Mesendoderm (in vitro differentiated cells): Measurements from ENCODE around the gene NENF. TPM values are rescaled to one million over a fixed set of nuclear protein-coding genes. Genes with fewer than 3 reads are reported as not detected.
"Not testable (repeated sequence)": the region's sequence is repeated elsewhere in the genome, so short reads cannot be mapped to it uniquely, and the experiment has no call there.

ENCODE experiments used
- DNase-seq: peaks from one replicate; pipeline ENCODE4 v3.0.0; 2013
- H2AK5ac ChIP-seq: 2 replicates; pipeline ENCODE4 v1.6.1; 2013; ENCODE audit warnings: low read length, inconsistent platforms
- H2BK120ac ChIP-seq: 2 replicates; pipeline ENCODE4 v1.6.1; 2013; ENCODE audit warnings: low read depth, mild to moderate bottlenecking, low read length, moderate library complexity, mixed read lengths
- H2BK15ac ChIP-seq: replicated peaks from 2 replicates; pipeline ENCODE4 v1.6.1; 2013; ENCODE audit warnings: low read depth, mild to moderate bottlenecking, moderate library complexity
- H2BK5ac ChIP-seq: 2 replicates; pipeline ENCODE4 v1.6.1; 2013; ENCODE audit warnings: low read length, inconsistent platforms
- H3K18ac ChIP-seq: 2 replicates; pipeline ENCODE4 v1.6.1; 2013; ENCODE audit warnings: mild to moderate bottlenecking, low read length, mixed read lengths
- H3K23ac ChIP-seq: one replicate; pipeline ENCODE4 v1.6.1; 2013; ENCODE audit warnings: low read length
- H3K27ac ChIP-seq: 2 replicates; pipeline ENCODE4 v1.5.1; 2013; ENCODE audit warnings: low read depth, mild to moderate bottlenecking, inconsistent platforms, low read length, moderate library complexity
- H3K27me3 ChIP-seq: 2 replicates; pipeline ENCODE4 v1.6.1; 2013; ENCODE audit warnings: low read length, control low read depth, mild to moderate bottlenecking, inconsistent platforms; ENCODE audit not compliant: insufficient read depth, poor library complexity
- H3K36me3 ChIP-seq: 2 replicates; pipeline ENCODE4 v1.6.1; 2013; ENCODE audit warnings: low read length, inconsistent platforms; ENCODE audit not compliant: control insufficient read depth, insufficient read depth
- H3K4ac ChIP-seq: one replicate; pipeline ENCODE4 v1.6.1; 2013; ENCODE audit warnings: low read depth, mild to moderate bottlenecking, low read length, moderate library complexity
- H3K4me1 ChIP-seq: 2 replicates; pipeline ENCODE4 v1.6.1; 2013; ENCODE audit warnings: low read depth, low read length, inconsistent platforms; ENCODE audit not compliant: control insufficient read depth
- H3K4me2 ChIP-seq: 2 replicates; pipeline ENCODE4 v1.6.1; 2013; ENCODE audit warnings: low read length
- H3K4me3 ChIP-seq: 2 replicates; pipeline ENCODE4 v1.5.1; 2013; ENCODE audit warnings: mild to moderate bottlenecking, low read length
- H3K56ac ChIP-seq: one replicate; pipeline ENCODE4 v1.6.1; 2013; ENCODE audit warnings: low read length
- H3K79me1 ChIP-seq: 2 replicates; pipeline ENCODE4 v1.6.1; 2013; ENCODE audit warnings: low read length, inconsistent platforms
- H3K79me2 ChIP-seq: 2 replicates; pipeline ENCODE4 v1.6.1; 2013; ENCODE audit warnings: mild to moderate bottlenecking, low read length; ENCODE audit not compliant: control insufficient read depth, insufficient read depth
- H3K9ac ChIP-seq: 2 replicates; pipeline ENCODE4 v1.6.1; 2013; ENCODE audit warnings: low read length, inconsistent platforms
- H4K5ac ChIP-seq: one replicate; pipeline ENCODE4 v1.6.1; 2013; ENCODE audit warnings: low read length
- H4K8ac ChIP-seq: one replicate; pipeline ENCODE4 v1.6.1; 2013; ENCODE audit warnings: low read depth, mild to moderate bottlenecking, control low read depth, low read length, moderate library complexity
- WGBS: extraction: QIAGEN DNeasy Blood & Tissue Kit; methylation state at CpG from one replicate; pipeline ENCODE4 v1.1.7; 2013; ENCODE audit warnings: low lambda C conversion rate, missing lambda C conversion rate; ENCODE audit not compliant: insufficient coverage; ENCODE audit errors: extremely low coverage; 5-methylcytosine and 5-hydroxymethylcytosine counted together
- polyA plus RNA-seq, 2 experiments: library from polyadenylated mRNA; stranded (reverse); fragments of 200-250 nt; gene quantifications; one replicate each; pipeline ENCODE4 v1.2.3, GENCODE V29; 2013

NENF gene
- polyA plus RNA-seq (2013, experiment 1 of 2): 17.0 TPM
- 18.7 TPM for polyA plus RNA-seq (2013, experiment 2 of 2)

DNA sequence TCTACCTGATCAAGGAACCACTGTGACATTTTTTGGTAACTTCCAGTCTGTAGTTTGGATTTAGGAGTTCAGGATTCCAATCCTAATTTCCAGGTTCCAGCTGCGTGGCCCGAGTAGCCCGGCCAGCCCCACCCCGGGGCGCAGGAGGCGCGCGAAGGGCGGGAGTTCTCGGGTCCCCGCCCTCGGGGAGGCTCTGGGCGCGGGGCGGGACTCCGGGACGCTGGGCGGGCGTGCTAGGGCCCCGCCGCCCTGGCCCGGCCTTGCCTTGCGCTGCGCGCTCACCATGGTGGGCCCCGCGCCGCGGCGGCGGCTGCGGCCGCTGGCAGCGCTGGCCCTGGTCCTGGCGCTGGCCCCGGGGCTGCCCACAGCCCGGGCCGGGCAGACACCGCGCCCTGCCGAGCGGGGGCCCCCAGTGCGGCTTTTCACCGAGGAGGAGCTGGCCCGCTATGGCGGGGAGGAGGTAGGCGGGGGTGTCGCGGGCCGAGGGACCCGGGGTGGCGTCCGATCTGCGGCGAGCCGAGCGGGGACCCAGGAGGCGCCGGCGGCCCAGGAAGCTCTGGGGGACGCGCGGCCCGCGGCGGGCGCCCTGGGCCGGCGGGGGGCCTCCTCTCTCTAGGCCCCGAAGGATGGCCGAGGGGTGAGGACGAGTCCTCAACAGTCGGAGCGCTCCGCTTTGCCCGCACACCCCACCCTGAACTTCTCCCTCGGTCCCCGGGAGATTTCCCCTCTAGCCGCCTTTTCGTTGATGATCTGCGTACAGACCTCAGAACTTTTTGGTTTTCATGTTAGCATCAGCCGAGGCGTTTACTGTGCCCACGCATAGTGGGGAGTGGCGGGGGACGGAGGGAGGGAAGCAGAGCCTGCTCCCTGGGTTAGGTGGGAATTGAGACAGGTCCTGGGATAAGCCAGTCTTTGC lies at the start of gene NENF:
TSS of gene NENF (plus strand) at position 260 of the 916 bp plus-strand sequence. CDS start at position 284, 24 bp downstream.
- H3K56ac ChIP-seq: peak within 1 kb of the TSS; percentile 83
- no peak within 1 kb of the TSS for H2AK5ac ChIP-seq
- peak; percentile 73 for DNase-seq
- H4K5ac ChIP-seq: no peak within 1 kb of the TSS
- H3K4me1 ChIP-seq: no peaks in the 10 kb centered on the region
- no peaks in the 10 kb centered on the region for H3K36me3 ChIP-seq
- no peak within 1 kb of the TSS for H2BK5ac ChIP-seq
- peak within 1 kb of the TSS; percentile 94 for H3K18ac ChIP-seq
- no peak within 1 kb of the TSS for H4K8ac ChIP-seq
- H3K27me3 ChIP-seq: no peaks in the 10 kb centered on the region
- H2BK120ac ChIP-seq: no peak within 1 kb of the TSS
- H2BK15ac ChIP-seq: no peak within 1 kb of the TSS
- peak within 1 kb of the TSS; percentile 39 for H3K4ac ChIP-seq
- WGBS: no CpG with 5 or more reads among the region's 86 CpGs
- H3K79me2 ChIP-seq: no peaks in the 10 kb centered on the region
- H3K4me3 ChIP-seq: peak within 1 kb of the TSS; percentile 5
- H3K23ac ChIP-seq: no peak within 1 kb of the TSS
- H3K4me2 ChIP-seq: peak within 1 kb of the TSS; percentile 40
- H3K79me1 ChIP-seq: no peaks in the 10 kb centered on the region
- no peak within 1 kb of the TSS for H3K27ac ChIP-seq
- peak within 1 kb of the TSS; percentile 64 for H3K9ac ChIP-seq

GRCh38 chr1:212386029-212386428 lies 46.7 kb upstream of the NENF start:
- Histone ChIP-seq H4K8ac (no peak overlapping the region), H3K36me3 (peaks cover 7% of the 10 kb centered on the region), H3K4me3 (no peak overlapping the region), H3K27me3 (no peaks in the 10 kb centered on the region), H3K23ac (no peak overlapping the region), H3K18ac (no peak overlapping the region), H3K4ac (no peak overlapping the region), H4K5ac (no peak overlapping the region), H3K79me2 (no peaks in the 10 kb centered on the region), H2BK15ac (no peak overlapping the region), H3K56ac (no peak overlapping the region), H2AK5ac (no peak overlapping the region), H3K27ac (no peak overlapping the region), H3K4me1 (no peaks in the 10 kb centered on the region), H3K9ac (no peak overlapping the region), H3K79me1 (peaks cover 2% of the 10 kb centered on the region), H2BK5ac (no peak overlapping the region), H3K4me2 (no peak overlapping the region), H2BK120ac (no peak overlapping the region)
- no peak for DNase-seq
- no CpG with 5 or more reads among the region's 1 CpG for WGBS

DNA sequence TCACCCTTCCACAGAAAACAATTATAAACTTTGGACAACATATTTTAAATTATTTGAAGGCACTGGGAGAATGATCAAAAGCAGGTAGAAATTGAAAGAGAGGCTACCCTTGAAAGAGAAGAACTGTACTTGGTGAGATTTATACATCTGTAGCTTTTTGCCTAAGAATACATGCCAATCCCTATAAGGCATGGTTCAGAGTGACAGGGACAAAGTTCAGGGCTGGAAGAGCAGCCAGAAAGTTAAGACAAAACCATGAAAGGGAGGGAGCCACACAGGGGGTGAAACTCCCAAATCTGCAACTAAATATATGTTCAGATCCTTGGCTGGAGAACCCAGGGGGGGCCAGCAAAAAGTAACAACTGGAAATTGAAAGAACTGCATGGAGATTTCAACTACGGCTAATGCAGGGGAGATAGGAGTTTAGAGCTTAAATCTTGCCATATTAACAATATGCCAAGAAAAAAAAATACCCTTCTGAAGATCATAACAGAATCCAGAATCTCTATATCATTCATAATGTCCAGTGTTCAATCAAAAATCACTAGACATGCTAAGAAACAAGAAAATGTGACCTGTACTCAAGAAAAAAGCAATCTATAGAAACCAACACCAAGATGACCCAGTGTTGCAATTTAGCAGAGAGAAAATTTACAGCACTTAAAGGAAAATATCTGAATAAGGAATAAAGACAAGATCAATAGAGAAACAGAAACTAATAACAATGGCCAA lies 43.6 kb upstream of the NENF start:
- Histone ChIP-seq H3K56ac (no peak overlapping the region), H3K9ac (no peak overlapping the region), H2BK5ac (no peak overlapping the region), H3K36me3 (peaks cover 7% of the 10 kb centered on the region), H3K4me1 (no peaks in the 10 kb centered on the region), H3K27ac (no peak overlapping the region), H2BK15ac (no peak overlapping the region), H3K79me2 (no peaks in the 10 kb centered on the region), H4K5ac (no peak overlapping the region), H3K79me1 (peaks cover 2% of the 10 kb centered on the region), H3K23ac (no peak overlapping the region), H2BK120ac (no peak overlapping the region), H3K18ac (no peak overlapping the region), H3K4ac (no peak overlapping the region), H3K4me2 (no peak overlapping the region), H2AK5ac (no peak overlapping the region), H3K4me3 (no peak overlapping the region), H4K8ac (no peak overlapping the region), H3K27me3 (no peaks in the 10 kb centered on the region)
- no CpG with 5 or more reads among the region's 1 CpG for WGBS
- DNase-seq: no peak

DNA sequence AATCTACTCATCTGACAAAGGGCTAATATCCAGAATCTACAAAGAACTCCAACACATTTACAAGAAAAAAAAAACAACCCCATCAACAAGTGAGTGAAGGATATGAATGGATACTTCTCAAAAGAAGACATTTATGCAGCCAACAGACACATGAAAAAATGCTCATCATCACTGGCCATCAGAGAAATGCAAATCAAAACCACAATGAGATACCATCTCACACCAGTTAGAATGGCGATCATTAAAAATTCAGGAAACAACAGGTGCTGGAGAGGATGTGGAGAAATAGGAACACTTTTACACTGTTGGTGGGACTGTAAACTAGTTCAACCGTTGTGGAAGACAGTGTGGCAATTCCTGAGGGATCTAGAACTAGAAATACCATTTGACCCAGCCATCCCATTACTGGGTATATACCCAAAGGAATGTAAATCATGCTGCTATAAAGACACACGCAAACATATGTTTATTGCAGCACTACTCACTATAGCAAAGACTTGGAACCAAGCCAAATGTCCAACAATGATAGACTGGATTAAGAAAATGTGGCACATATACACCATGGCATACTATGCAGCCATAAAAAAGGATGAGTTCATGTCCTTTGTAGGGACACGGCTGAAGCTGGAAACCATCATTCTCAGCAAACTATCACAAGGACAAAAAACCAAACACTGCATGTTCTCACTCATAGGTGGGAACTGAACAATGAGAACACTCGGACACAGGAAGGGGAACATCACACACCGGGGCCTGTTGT lies 36.9 kb upstream of the NENF start:
- not testable (repeated sequence) for H3K9ac ChIP-seq, H3K4ac ChIP-seq, H3K4me2 ChIP-seq, H3K27me3 ChIP-seq, H2BK5ac ChIP-seq, DNase-seq, H3K4me1 ChIP-seq, H3K36me3 ChIP-seq, H3K56ac ChIP-seq, H3K27ac ChIP-seq, H3K79me1 ChIP-seq, H4K5ac ChIP-seq, H3K23ac ChIP-seq, H4K8ac ChIP-seq, H2BK15ac ChIP-seq, H3K4me3 ChIP-seq, H2AK5ac ChIP-seq, H3K18ac ChIP-seq, H2BK120ac ChIP-seq, H3K79me2 ChIP-seq
- WGBS: no CpG with 5 or more reads among the region's 6 CpGs

GRCh38 chr1:212396638-212397037 lies 36.1 kb upstream of the NENF start:
- no peaks in the 10 kb centered on the region for H3K79me2 ChIP-seq
- no peak overlapping the region for H3K56ac ChIP-seq
- H2BK120ac ChIP-seq: no peak overlapping the region
- no peak for DNase-seq
- no peak overlapping the region for H4K5ac ChIP-seq
- H3K9ac ChIP-seq: no peak overlapping the region
- H3K18ac ChIP-seq: no peak overlapping the region
- no peaks in the 10 kb centered on the region for H3K27me3 ChIP-seq
- no peak overlapping the region for H3K4me3 ChIP-seq
- no peak overlapping the region for H3K4ac ChIP-seq
- no peak overlapping the region for H2AK5ac ChIP-seq
- peaks cover 2% of the 10 kb centered on the region for H3K36me3 ChIP-seq
- no peak overlapping the region for H2BK15ac ChIP-seq
- H3K4me2 ChIP-seq: no peak overlapping the region
- H3K23ac ChIP-seq: no peak overlapping the region
- no peaks in the 10 kb centered on the region for H3K4me1 ChIP-seq
- H3K27ac ChIP-seq: no peak overlapping the region
- no peak overlapping the region for H4K8ac ChIP-seq
- H3K79me1 ChIP-seq: no peaks in the 10 kb centered on the region
- no peak overlapping the region for H2BK5ac ChIP-seq
- WGBS: no CpG with 5 or more reads among the region's 3 CpGs
